Mucosa of descending colon (tissue), 3 donors: ENCODE measurements around the gene UNCX. TPM values are rescaled to one million over a fixed set of nuclear protein-coding genes. Genes with fewer than 3 reads are reported as not detected.
A peak's percentile ranks its signal among the peaks of the same experiment; 100 is the strongest.

Experiments used
- ATAC-seq: fragments of 200-7000 bp; cut with Tn5 transposase; one replicate; pipeline ENCODE4 v1.9.1; 2020; ENCODE audit warnings: mild to moderate bottlenecking, moderate library complexity
- DNase-seq, 3 donors: peaks; one replicate each; pipeline ENCODE4 v3.0.0-alpha.2; 2020
- H3K36me3 ChIP-seq: fragments of 200-600 bp; one replicate; pipeline ENCODE4 v1.8.0; 2021; ENCODE audit warnings: low read depth, mild to moderate bottlenecking
- H3K4me1 ChIP-seq: fragments of 200-600 bp; one replicate; pipeline ENCODE4 v1.8.0; 2021; ENCODE audit warnings: low read depth, mild to moderate bottlenecking
- H3K4me3 ChIP-seq: fragments of 200-600 bp; one replicate; pipeline ENCODE4 v1.8.0; 2021; ENCODE audit warnings: mild to moderate bottlenecking
- H3K9me3 ChIP-seq: fragments of 200-600 bp; one replicate; pipeline ENCODE4 v1.8.0; 2021; ENCODE audit warnings: mild to moderate bottlenecking
- CTCF ChIP-seq: fragments of 200-600 bp; IDR thresholded peaks from one replicate; pipeline ENCODE4 v1.8.0; 2022; ENCODE audit warnings: antibody characterized with exemption, mild to moderate bottlenecking
- intact Hi-C, 2 donors: fragments of 100-400 bp; cut with DNase I in 1 of 2; cut with micrococcal nuclease in 1 of 2; formaldehyde crosslinking; loops; one replicate each; pipeline versions ENCODE4 v1.11.0 to v1.11.1; 2022; cut with DNase I, micrococcal nuclease
- total RNA-seq, 3 donors: library from RNA; stranded (reverse); fragmentation: NEBNext Ultra II Directional in 2 of 3; extraction: Animal tissue kit (Norgen Biotek cat#: 25700) in 2 of 3; gene quantifications; one replicate each; pipeline versions ENCODE4 v1.2.1 to v1.2.4, GENCODE V29; 2021 to 2023
- donor health status: DM: no; HTN: no; CAD: no; lungs with moderate emphysema.
- donor health status: DM: no; HTN: no; CAD: no.
- donor health status: DM: no; HTN: yes; CAD: no.

Gene UNCX
- total RNA-seq, 3 donors from 2014 or later = not detected

GRCh38 chr7:1234049-1234880 lies 1.6 kb downstream of the UNCX start:
- TF ChIP-seq CTCF = no peak
- intact Hi-C loops = loop anchor here in 1 of 2 donors (10.0 kb wide), 1 partner anchor 171 kb away; no protein-coding TSS in a partner anchor
- peaks cover 2% of the 10 kb centered on the region for H3K4me1 ChIP-seq

GRCh38 chr7:1234881-1235500 lies 2.3 kb downstream of the UNCX start:
- no peak overlapping the region for H3K4me3 ChIP-seq
- H3K4me1 ChIP-seq = peaks cover 2% of the 10 kb centered on the region
- no peaks in the 10 kb centered on the region for H3K36me3 ChIP-seq
- intact Hi-C loops = loop anchor here in 1 of 2 donors (10.0 kb wide), 1 partner anchor 170 kb away; no protein-coding TSS in a partner anchor
- ATAC-seq (no peak), DNase-seq (no peak)
- H3K9me3 ChIP-seq = no peaks in the 10 kb centered on the region
- no peak for TF ChIP-seq CTCF

More at GRCh38 chr7:1234049-1234880, 1.6 kb downstream of the UNCX start:
- Histone ChIP-seq H3K36me3 (no peaks in the 10 kb centered on the region), H3K9me3 (no peaks in the 10 kb centered on the region), H3K4me3 (no peak overlapping the region)
- DNase-seq = no peak
- no peak for ATAC-seq

- DNase-seq (no peak), ATAC-seq (peak; percentile 49)
- Histone ChIP-seq H3K4me3 (no peak overlapping the region), H3K36me3 (no peaks in the 10 kb centered on the region), H3K9me3 (no peaks in the 10 kb centered on the region), H3K4me1 (peaks cover 2% of the 10 kb centered on the region)
- intact Hi-C loops = loop anchor here in 1 of 2 donors (10.0 kb wide), 1 partner anchor 169 kb away; no protein-coding TSS in a partner anchor
- no peak for TF ChIP-seq CTCF
Measured at GRCh38 chr7:1235501-1236131, 2.9 kb downstream of the UNCX start.

GRCh38 chr7:1236132-1236661 lies 3.5 kb downstream of the UNCX start:
- H3K36me3 ChIP-seq = no peaks in the 10 kb centered on the region
- DNase-seq (peak in 1 of 3 donors; percentile 39), ATAC-seq (peak; percentile 16)
- no peaks in the 10 kb centered on the region for H3K9me3 ChIP-seq
- no peak overlapping the region for H3K4me3 ChIP-seq
- TF ChIP-seq CTCF = no peak
- peaks cover 2% of the 10 kb centered on the region for H3K4me1 ChIP-seq
- intact Hi-C loops = loop anchor here in 1 of 2 donors (10.0 kb wide), 1 partner anchor 169 kb away; no protein-coding TSS in a partner anchor
